NAMALWA (cell line): ENCODE results near the gene ECI2.
"Not testable (repeated sequence)": the region's sequence is repeated elsewhere in the genome, so short reads cannot be mapped to it uniquely, and the experiment has no call there.

Experiments used
- DNase-seq: peaks from one replicate; pipeline ENCODE4 v3.0.0-alpha.2; 2015; ENCODE audit warnings: low spot score

ECI2 gene

DNA sequence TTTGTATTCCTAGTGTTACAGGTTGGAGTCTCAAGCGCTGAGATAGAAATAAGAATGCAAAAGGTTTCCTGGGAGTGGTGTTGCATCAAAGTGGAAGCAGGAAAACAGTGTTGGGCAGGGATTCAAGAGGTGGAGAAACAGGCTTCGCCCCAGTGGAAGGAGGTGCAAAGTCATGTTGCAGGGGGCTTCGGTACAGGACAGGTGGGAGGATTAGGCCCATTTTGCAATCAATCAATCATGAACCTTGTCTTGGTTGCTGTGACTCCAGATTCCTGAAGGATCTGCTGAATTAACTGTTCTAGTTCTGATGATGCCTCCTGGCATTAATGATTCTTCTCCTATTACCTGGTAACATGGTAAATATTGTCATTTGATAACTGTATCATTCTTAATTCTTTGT is 34.1 kb downstream of the ECI2 start:
- DNase-seq, result no peak

- no peak for DNase-seq
Measured at GRCh38 chr6:4100655-4101054, 34.7 kb downstream of the ECI2 start.

DNA sequence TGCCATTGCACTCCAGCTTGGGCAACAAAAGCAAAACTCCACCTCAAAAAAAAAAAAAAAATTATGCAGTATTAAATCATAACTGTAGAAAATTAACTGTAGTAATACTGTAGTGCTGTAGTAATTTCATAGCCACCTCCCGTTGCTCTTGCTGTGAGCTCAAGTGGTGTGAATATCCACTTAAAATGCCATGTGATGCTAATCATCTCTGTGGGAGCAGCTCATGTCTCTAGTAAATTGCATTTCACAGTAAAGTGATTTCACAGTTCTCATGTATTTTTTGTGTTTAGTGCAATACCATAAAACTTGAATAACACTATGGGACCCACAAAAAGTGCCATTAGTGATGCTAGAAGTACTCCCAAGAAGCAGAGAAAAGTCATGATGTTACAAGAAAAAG is 42.1 kb downstream of the ECI2 start:
- DNase-seq, result no peak

- no peak for DNase-seq
Measured at GRCh38 chr6:4091941-4092340, 43.4 kb downstream of the ECI2 start.

DNA sequence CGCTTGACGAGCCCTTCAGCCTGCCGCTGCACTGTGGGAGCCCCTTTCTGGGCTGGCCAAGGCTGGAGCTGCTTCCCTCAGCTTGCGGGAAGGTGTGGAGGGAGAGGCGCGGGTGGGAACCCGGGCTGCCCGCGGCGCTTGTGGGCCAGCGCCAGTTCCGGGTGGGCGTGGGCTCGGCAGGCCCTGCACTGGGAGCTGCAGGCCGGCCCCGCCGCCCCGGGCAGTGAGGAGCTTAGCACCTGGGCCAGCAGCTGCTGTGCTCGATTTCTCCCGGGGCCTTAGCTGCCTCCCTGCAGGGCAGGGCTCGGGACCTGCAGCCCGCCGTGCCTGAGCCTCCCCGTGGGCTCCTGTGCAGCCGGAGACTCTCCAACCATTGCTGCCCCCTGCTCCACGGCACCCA is 45.3 kb downstream of the ECI2 start:
- not testable (repeated sequence) for DNase-seq

- no peak for DNase-seq
Measured at GRCh38 chr6:4088704-4089103, 46.7 kb downstream of the ECI2 start.

GRCh38 chr6:4085332-4085700 is 50.1 kb downstream of the ECI2 start:
- DNase-seq, result no peak

GRCh38 chr6:4084444-4085331 is 50.7 kb downstream of the ECI2 start:
- DNase-seq, result no peak

DNA sequence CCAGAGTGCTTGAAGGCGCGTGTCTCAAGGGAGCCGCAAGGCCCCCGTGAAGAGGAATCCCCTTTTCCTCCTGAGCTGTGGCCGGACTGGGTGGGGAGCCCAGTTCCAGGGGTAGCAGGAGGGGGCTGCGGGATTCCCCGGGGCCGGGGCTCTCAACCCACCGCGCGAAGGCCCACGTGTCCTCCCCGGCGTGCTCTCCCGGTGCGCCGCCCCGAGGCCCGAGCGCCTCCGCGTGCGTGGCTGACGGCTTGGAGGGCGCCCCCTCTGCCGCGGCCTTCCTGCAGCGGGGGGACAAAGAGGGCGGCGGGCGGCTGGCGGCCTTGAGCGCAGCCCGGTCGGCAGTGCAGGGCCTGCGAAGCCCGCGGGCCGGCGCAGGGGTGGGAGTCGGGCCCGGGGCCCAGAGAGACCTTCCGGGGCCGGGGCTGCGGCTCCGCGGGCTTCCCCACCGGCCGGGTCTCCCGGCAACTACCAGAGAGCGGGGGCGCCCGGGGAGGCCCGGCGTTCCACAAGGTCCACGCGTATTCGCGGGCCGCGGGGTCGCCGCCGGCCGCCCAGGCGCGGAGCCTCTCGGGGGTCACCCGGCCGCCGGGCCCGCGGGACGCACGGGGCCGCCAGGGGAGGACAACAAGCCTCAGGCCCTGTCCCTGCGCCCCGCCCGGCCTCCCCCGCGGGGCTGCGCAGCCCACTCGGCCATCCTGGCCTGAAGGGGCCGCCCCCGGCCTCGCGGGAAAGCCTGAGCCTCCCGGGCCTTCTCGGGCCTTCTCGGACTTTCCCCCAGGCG is 56.5 kb downstream of the ECI2 start, which contains the start of gene FAM217A:
FAM217A (minus strand) TSS at position 447 of the 781 bp plus-strand sequence. CDS start 1,723 bp downstream, outside the sequence.
- no peak for DNase-seq

DNA sequence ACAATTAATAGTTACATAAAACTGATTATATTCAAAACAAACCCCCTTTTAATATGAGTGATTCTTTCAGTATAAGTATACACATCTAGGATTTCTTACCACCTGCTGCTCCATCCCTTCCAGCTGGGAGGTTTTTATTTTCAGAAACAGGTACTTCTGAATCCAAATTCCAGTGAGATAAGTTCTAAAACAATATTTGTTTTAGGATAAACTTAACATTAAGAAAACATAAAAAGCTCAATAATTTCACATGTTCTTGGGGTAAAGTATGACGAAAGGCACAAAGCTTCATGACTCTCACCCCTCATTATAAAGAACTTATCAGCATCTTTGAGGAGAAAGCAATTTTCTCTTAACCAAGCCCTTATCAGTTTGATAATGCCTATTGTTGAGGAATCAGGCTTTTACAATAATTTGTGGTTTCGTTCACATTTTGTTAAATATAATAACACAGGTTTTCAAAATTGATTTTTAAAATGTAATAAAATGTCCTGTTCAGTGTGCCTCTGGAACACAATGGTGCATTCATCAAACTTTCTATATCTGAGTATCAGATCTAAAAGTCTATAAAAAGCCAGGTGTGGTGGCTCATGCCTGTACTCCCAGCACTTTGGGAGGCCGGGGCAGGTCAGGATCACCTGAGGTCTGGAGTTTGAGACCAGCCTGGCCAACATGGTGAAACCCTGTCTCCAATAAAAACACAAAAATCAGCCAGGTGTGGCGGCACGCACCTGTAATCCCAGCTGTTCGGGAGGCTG is 60.7 kb downstream of the ECI2 start:
- DNase-seq, result no peak

GRCh38 chr6:4071330-4071729 is 64.0 kb downstream of the ECI2 start:
- no peak for DNase-seq

DNA sequence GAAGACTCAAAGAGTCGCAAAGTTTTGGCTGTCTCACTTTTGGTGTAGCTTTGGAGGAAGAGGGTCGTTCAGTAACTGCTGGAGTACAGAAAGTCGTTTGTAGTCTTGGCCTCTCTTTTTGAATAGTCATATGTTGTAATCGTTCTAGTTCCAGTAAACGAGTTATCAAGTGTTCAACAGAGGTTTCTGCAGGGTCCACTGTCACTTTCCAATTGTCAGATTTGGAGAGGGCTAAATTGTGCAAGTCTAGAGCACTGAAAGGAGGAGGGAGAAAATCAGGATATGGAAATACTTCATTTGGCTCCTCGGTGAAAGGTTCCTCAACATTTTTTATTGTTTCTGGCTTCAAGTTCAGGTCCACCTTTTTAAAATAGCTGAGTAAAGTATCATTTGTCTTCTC is 66.2 kb downstream of the ECI2 start:
- DNase-seq, result no peak

- no peak for DNase-seq
Measured at GRCh38 chr6:4067673-4068072, 67.7 kb downstream of the ECI2 start.

- no peak for DNase-seq
Measured at GRCh38 chr6:4066029-4066755, 69.2 kb downstream of the ECI2 start.
